GM19025 (cell line): Measurements from ENCODE around the gene SLC27A5.
"Not testable (repeated sequence)": the region's sequence is repeated elsewhere in the genome, so short reads cannot be mapped to it uniquely, and the experiment has no call there.

Source experiments
- ATAC-seq: cut with Tn5 transposase; IDR thresholded peaks from one replicate; pipeline ENCODE4 v1.9.1; 2021; ENCODE audit warnings: mild to moderate bottlenecking, low read depth, moderate library complexity; ENCODE audit not compliant: unreplicated experiment

SLC27A5 gene

GRCh38 chr19:58550362-58551122, 38.8 kb upstream of the SLC27A5 start:
- no peak for ATAC-seq

GRCh38 chr19:58549664-58550361, 38.0 kb upstream of the SLC27A5 start:
- no peak for ATAC-seq

- no peak for ATAC-seq
Measured at GRCh38 chr19:58548859-58549663, 37.3 kb upstream of the SLC27A5 start.

GRCh38 chr19:58547323-58548312, 35.8 kb upstream of the SLC27A5 start:
- no peak for ATAC-seq

- no peak for ATAC-seq
Measured at GRCh38 chr19:58546019-58546530, 34.3 kb upstream of the SLC27A5 start.

GRCh38 chr19:58545286-58546018, 33.7 kb upstream of the SLC27A5 start:
- ATAC-seq = no peak

GRCh38 chr19:58544591-58545285, 32.9 kb upstream of the SLC27A5 start:
- ATAC-seq = peak; percentile 47

GRCh38 chr19:58543826-58544590, 32.2 kb upstream of the SLC27A5 start, which contains the start of gene TRIM28:
Gene TRIM28, plus strand, starts transcription at chr19:58544064. Its CDS starts 694 bp downstream, at chr19:58544758.
- ATAC-seq = peak; percentile 68

- ATAC-seq = not testable (repeated sequence)
Measured at GRCh38 chr19:58542641-58543372, 31.0 kb upstream of the SLC27A5 start.

- ATAC-seq = not testable (repeated sequence)
Measured at GRCh38 chr19:58539169-58539559, 27.4 kb upstream of the SLC27A5 start.

GRCh38 chr19:58538257-58539168, 26.7 kb upstream of the SLC27A5 start:
- ATAC-seq = no peak

- ATAC-seq = no peak
Measured at GRCh38 chr19:58536852-58537798, 25.3 kb upstream of the SLC27A5 start.

GRCh38 chr19:58535857-58536256, 24.1 kb upstream of the SLC27A5 start:
- no peak for ATAC-seq

- no peak for ATAC-seq
Measured at GRCh38 chr19:58531034-58531840, 19.4 kb upstream of the SLC27A5 start.
